ENCODE data around the gene TOMM6. TPM values are rescaled to one million over a fixed set of nuclear protein-coding genes. Genes with fewer than 3 reads are reported as not detected.

The TOMM6 gene
- polyA plus RNA-seq (2013, experiment 1 of 2) = 238 TPM
- polyA plus RNA-seq (2013, experiment 2 of 2) = 259 TPM

DNA sequence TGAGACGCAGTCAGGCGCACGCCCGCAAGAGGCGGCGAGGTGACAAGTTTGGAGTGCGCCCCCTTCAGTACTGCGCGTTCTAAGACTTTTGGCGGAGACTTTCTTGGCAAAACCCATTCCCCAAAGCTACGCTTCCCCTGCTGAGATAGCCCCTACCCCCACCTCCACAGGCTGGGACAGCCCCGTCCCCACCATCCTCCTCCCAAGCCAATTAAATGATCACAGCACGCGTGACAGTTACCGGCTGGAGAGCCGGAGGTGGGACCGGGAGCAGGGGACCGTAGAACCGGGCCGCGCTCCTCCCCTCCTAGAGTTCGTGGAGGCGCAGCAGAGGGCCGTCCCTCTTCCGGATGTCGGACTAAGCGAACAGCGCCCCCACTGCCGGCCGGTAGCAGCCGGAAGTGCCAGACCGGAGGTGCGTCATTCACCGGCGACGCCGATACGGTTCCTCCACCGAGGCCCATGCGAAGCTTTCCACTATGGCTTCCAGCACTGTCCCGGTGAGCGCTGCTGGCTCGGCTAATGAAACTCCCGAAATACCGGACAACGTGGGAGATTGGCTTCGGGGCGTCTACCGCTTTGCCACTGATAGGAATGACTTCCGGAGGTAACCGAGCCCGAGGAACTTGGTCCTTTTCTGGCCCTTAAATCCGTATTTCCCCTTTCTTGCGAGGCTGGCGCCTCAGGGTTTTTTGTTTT lies at the start of gene TOMM6:
TSS of gene TOMM6 (plus strand) at position 476 of the 699 bp plus-strand sequence. CDS start at position 480, 4 bp downstream.
- no peak within 1 kb of the TSS for H2BK12ac ChIP-seq (ENCODE audit: low read length)
- H3K9me3 ChIP-seq (replicated peaks in 1 of 2; ENCODE audit: control insufficient read depth in 2 of 2, insufficient read depth in 1 of 2, low read depth in 1 of 2, low read length in 2 of 2) = no peaks in the 10 kb centered on the region
- H3K79me1 ChIP-seq (ENCODE audit: low read depth, low read length) = no peaks in the 10 kb centered on the region
- no CpG with 5 or more reads among the region's 55 CpGs for WGBS, 2 donors (ENCODE audit: extremely low coverage in 2 of 2, insufficient read length in 2 of 2, insufficient replicate concordance in 1 of 2)
- H3K27ac ChIP-seq (replicated peaks; ENCODE audit: low read length) = peak within 1 kb of the TSS; percentile 66
- H4K8ac ChIP-seq (ENCODE audit: low read depth, low read length) = no peak within 1 kb of the TSS
- H3K4me1 ChIP-seq (ENCODE audit: control insufficient read depth in 2 of 2, insufficient read depth in 1 of 2, low read depth in 1 of 2, low read length in 2 of 2) = peaks cover 2 to 5% of the 10 kb centered on the region in 2 donors
- H4K91ac ChIP-seq (ENCODE audit: low read depth, low read length, poor library complexity) = peak within 1 kb of the TSS; percentile 35
- peak within 1 kb of the TSS; percentile 90 for H3K4me2 ChIP-seq (ENCODE audit: insufficient read depth, low read length, poor library complexity, severe bottlenecking)
- H3K4me3 ChIP-seq (ENCODE audit: low read length in 2 of 2) = peak within 1 kb of the TSS; percentile 77 to 98
- no peak within 1 kb of the TSS for H3K4ac ChIP-seq (ENCODE audit: low read length)
- peaks cover 14 to 36% of the 10 kb centered on the region in 2 donors for H3K36me3 ChIP-seq (replicated peaks in 1 of 2; ENCODE audit: control insufficient read depth in 2 of 2, insufficient read depth in 2 of 2, low read length in 2 of 2)
- H3K14ac ChIP-seq (ENCODE audit: low read length) = peak within 1 kb of the TSS; percentile 86
- no peak within 1 kb of the TSS for H2BK15ac ChIP-seq (ENCODE audit: low read length)
- H2BK120ac ChIP-seq (ENCODE audit: low read depth, low read length) = no peak within 1 kb of the TSS
- H3K9ac ChIP-seq (ENCODE audit: low read depth, low read length, poor library complexity) = peak within 1 kb of the TSS; percentile 93
- H3K23ac ChIP-seq (ENCODE audit: low read depth, low read length, poor library complexity) = peak within 1 kb of the TSS; percentile 81
- peak within 1 kb of the TSS; percentile 56 for H2BK5ac ChIP-seq (ENCODE audit: low read length)
- H2AFZ ChIP-seq (ENCODE audit: low read length) = peak within 1 kb of the TSS; percentile 93
- H3K18ac ChIP-seq (ENCODE audit: low read length) = peak within 1 kb of the TSS; percentile 97
- peak; percentile 95 for DNase-seq (ENCODE audit: low spot score)
- H3K27me3 ChIP-seq (ENCODE audit: control insufficient read depth in 3 of 3, insufficient read depth in 3 of 3, low read depth in 1 of 3, low read length in 3 of 3) = no peaks in the 10 kb centered on the region
- H2AK5ac ChIP-seq (ENCODE audit: low read depth, low read length) = peak within 1 kb of the TSS; percentile 77

- no peak overlapping the region for H2BK5ac ChIP-seq (ENCODE audit: low read length)
- no peak for DNase-seq (ENCODE audit: low spot score)
- H3K14ac ChIP-seq (ENCODE audit: low read length) = no peak overlapping the region
- H3K4me2 ChIP-seq (ENCODE audit: insufficient read depth, low read length, poor library complexity, severe bottlenecking) = no peak overlapping the region
- H3K23ac ChIP-seq (ENCODE audit: low read depth, low read length, poor library complexity) = no peak overlapping the region
- no peak overlapping the region for H4K8ac ChIP-seq (ENCODE audit: low read depth, low read length)
- no peak overlapping the region for H4K91ac ChIP-seq (ENCODE audit: low read depth, low read length, poor library complexity)
- H3K4ac ChIP-seq (ENCODE audit: low read length) = no peak overlapping the region
- H2BK120ac ChIP-seq (ENCODE audit: low read depth, low read length) = no peak overlapping the region
- H3K27ac ChIP-seq (replicated peaks; ENCODE audit: low read length) = peak overlapping the region; percentile 15
- no peak overlapping the region for H2BK15ac ChIP-seq (ENCODE audit: low read length)
- H3K36me3 ChIP-seq (replicated peaks in 1 of 2; ENCODE audit: control insufficient read depth in 2 of 2, insufficient read depth in 2 of 2, low read length in 2 of 2) = no peaks in the 10 kb centered on the region
- peak overlapping the region; percentile 7 for H3K18ac ChIP-seq (ENCODE audit: low read length)
- H3K9ac ChIP-seq (ENCODE audit: low read depth, low read length, poor library complexity) = no peak overlapping the region
- H2AK5ac ChIP-seq (ENCODE audit: low read depth, low read length) = no peak overlapping the region
- no peaks in the 10 kb centered on the region for H3K9me3 ChIP-seq (replicated peaks in 1 of 2; ENCODE audit: control insufficient read depth in 2 of 2, insufficient read depth in 1 of 2, low read depth in 1 of 2, low read length in 2 of 2)
- H2AFZ ChIP-seq (ENCODE audit: low read length) = no peak overlapping the region
- no peak overlapping the region for H3K4me3 ChIP-seq (ENCODE audit: low read length in 2 of 2)
- WGBS, 2 donors (ENCODE audit: extremely low coverage in 2 of 2, insufficient read length in 2 of 2, insufficient replicate concordance in 1 of 2) = no CpG with 5 or more reads among the region's 4 CpGs
- H3K79me1 ChIP-seq (ENCODE audit: low read depth, low read length) = no peaks in the 10 kb centered on the region
- H3K27me3 ChIP-seq (ENCODE audit: control insufficient read depth in 3 of 3, insufficient read depth in 3 of 3, low read depth in 1 of 3, low read length in 3 of 3) = peaks cover 0 to 24% (median 8%) of the 10 kb centered on the region in 3 experiments
- H3K4me1 ChIP-seq (ENCODE audit: control insufficient read depth in 2 of 2, insufficient read depth in 1 of 2, low read depth in 1 of 2, low read length in 2 of 2) = peaks cover 5 to 13% of the 10 kb centered on the region in 2 donors
- no peak overlapping the region for H2BK12ac ChIP-seq (ENCODE audit: low read length)
Measured at GRCh38 chr6:41739041-41739440, 48.5 kb upstream of the TOMM6 start.

DNA sequence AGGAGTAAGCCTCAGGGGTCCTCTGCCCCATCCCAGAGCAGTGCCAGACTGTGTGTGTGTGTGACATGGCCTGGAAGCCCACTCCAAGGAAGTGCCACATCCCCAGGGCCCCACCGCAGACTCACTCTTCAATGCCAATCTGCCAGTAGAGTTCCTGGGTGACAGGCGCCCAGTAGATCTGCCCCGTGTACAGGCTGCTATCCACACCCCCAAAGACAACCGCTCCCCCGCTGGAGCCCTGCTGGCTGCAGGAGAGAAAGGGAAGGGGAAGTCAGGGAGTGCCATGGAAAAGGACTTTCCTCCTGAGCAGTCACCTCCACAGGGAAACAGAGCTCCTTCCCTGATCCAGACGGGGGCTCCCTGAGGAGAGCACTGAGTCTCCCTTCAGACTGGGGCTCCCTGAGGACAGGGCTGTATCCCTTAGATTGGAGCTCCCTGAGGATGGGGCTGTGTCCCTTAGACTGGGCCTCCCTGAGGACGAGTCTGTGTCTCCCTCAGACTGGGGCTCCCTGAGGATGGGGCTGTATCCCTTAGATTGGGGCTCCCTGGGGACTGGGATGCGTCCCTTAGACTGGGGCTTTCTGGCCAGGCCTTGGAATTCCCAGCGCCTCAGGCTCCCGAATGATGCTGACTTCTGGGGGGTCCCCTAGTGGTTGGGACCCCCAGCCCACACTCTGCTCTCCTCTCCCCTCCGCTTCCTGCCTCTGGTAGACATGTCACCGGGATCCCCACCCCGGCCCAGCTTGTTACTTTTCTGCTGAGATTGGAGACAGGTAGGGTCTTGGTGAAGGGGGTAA lies 46.9 kb upstream of the TOMM6 start:
- Histone ChIP-seq H3K18ac (ENCODE audit: low read length) (peak overlapping the region; percentile 49), H4K8ac (ENCODE audit: low read depth, low read length) (no peak overlapping the region), H3K9ac (ENCODE audit: low read depth, low read length, poor library complexity) (peak overlapping the region; percentile 1), H3K23ac (ENCODE audit: low read depth, low read length, poor library complexity) (no peak overlapping the region), H2BK15ac (ENCODE audit: low read length) (peak overlapping the region; percentile 26), H2BK12ac (ENCODE audit: low read length) (no peak overlapping the region), H3K27ac (replicated peaks; ENCODE audit: low read length) (no peak overlapping the region), H2AK5ac (ENCODE audit: low read depth, low read length) (peak overlapping the region; percentile 64), H3K4ac (ENCODE audit: low read length) (no peak overlapping the region), H3K4me3 (ENCODE audit: low read length in 2 of 2) (no peak overlapping the region), H3K79me1 (ENCODE audit: low read depth, low read length) (no peaks in the 10 kb centered on the region), H2BK120ac (ENCODE audit: low read depth, low read length) (no peak overlapping the region), H3K4me1 (ENCODE audit: control insufficient read depth in 2 of 2, insufficient read depth in 1 of 2, low read depth in 1 of 2, low read length in 2 of 2) (peaks cover 5 to 13% of the 10 kb centered on the region in 2 donors), H3K27me3 (ENCODE audit: control insufficient read depth in 3 of 3, insufficient read depth in 3 of 3, low read depth in 1 of 3, low read length in 3 of 3) (peaks cover 0 to 27% (median 0%) of the 10 kb centered on the region in 3 experiments), H2BK5ac (ENCODE audit: low read length) (no peak overlapping the region), H3K36me3 (replicated peaks in 1 of 2; ENCODE audit: control insufficient read depth in 2 of 2, insufficient read depth in 2 of 2, low read length in 2 of 2) (no peaks in the 10 kb centered on the region), H3K4me2 (ENCODE audit: insufficient read depth, low read length, poor library complexity, severe bottlenecking) (no peak overlapping the region), H3K14ac (ENCODE audit: low read length) (peak overlapping the region; percentile 22), H2AFZ (ENCODE audit: low read length) (no peak overlapping the region), H3K9me3 (replicated peaks in 1 of 2; ENCODE audit: control insufficient read depth in 2 of 2, insufficient read depth in 1 of 2, low read depth in 1 of 2, low read length in 2 of 2) (no peaks in the 10 kb centered on the region), H4K91ac (ENCODE audit: low read depth, low read length, poor library complexity) (no peak overlapping the region)
- DNase-seq (ENCODE audit: low spot score) = no peak
- WGBS, 2 donors (ENCODE audit: extremely low coverage in 2 of 2, insufficient read length in 2 of 2, insufficient replicate concordance in 1 of 2) = no CpG with 5 or more reads among the region's 13 CpGs

Data from neuronal stem cell (in vitro differentiated cells).